K562 (cell line): ENCODE results near the gene TTLL12. TPM values are rescaled to one million over a fixed set of nuclear protein-coding genes. Genes with fewer than 3 reads are reported as not detected.

Source experiments
- ATAC-seq: fragments of 200-7000 bp; cut with Tn5 transposase; 3 replicates; pipeline ENCODE4 v1.9.1; 2020; ENCODE audit warnings: moderate library complexity
- BruUV-seq: library from RNA; stranded (reverse); fragments of 400-500 nt; replicated peaks from 2 replicates; lab custom pipeline; 2021; lab: Mats Ljungman, UMichigan
- CTCF ChIA-PET: fragments of 300-600 bp; formaldehyde crosslinking; extraction: SDS; loops from one replicate; lab custom pipeline; 2021; ENCODE audit warnings: low intra/inter-chr PET ratio; lab: Yijun Ruan, JAX
- POLR2A ChIA-PET: fragments of 300-600, 350-650 bp; sonication (Branson Sonifier 250); formaldehyde crosslinking; extraction: SDS; loops from one replicate; lab custom pipeline; 2021; ENCODE audit warnings: antibody characterized with exemption, inconsistent platforms; lab: Yijun Ruan, JAX
- DNase-seq, 4 experiments: peaks; one replicate each; pipeline versions ENCODE4 v3.0.0 to v3.0.0-alpha.2; 2011 to 2018; ENCODE audit warnings: low spot score in 3 of 4, mixed read lengths in 3 of 4; ENCODE audit errors: extremely low read depth in 1 of 4
- FAIRE-seq: peaks from 2 replicates; lab custom pipeline; 2011; peaks lifted over from hg19 to GRCh38; lab: Jason Lieb, UNC
- H2AFZ ChIP-seq: 2 replicates; pipeline ENCODE4 v1.6.0; 2011; ENCODE audit warnings: low read depth, low read length, control low read depth, inconsistent platforms
- H3K27ac ChIP-seq: fragments of 200-600 bp; 3 replicates; pipeline ENCODE4 v1.8.0; 2011; ENCODE audit warnings: low read depth, mild to moderate bottlenecking, control low read depth, inconsistent platforms, low read length, moderate library complexity, mixed read lengths; ENCODE audit errors: extremely low read depth
- H3K27me3 ChIP-seq, 2 experiments: fragments of 300-600 bp in 1 of 2; 2 replicates in 1 of 2; 3 replicates in 1 of 2; pipeline versions ENCODE4 v1.6.0 to v1.8.0; 2011; ENCODE audit warnings: inconsistent platforms in 2 of 2, low read length in 2 of 2, mild to moderate bottlenecking in 1 of 2, mixed read lengths in 1 of 2, moderate library complexity in 1 of 2; ENCODE audit not compliant: control insufficient read depth in 2 of 2, insufficient read depth in 2 of 2
- H3K36me3 ChIP-seq: fragments of 300-600 bp; 3 replicates; pipeline ENCODE4 v1.8.0; 2011; ENCODE audit warnings: mild to moderate bottlenecking, low read length, inconsistent platforms; ENCODE audit not compliant: control insufficient read depth, insufficient read depth
- H3K4me1 ChIP-seq, 2 experiments: fragments of 200-600 bp in 1 of 2; replicated peaks in 1 of 2; 2 replicates in 1 of 2; 3 replicates in 1 of 2; pipeline versions ENCODE4 v1.5.1 to v1.8.0; 2011; ENCODE audit warnings: inconsistent platforms in 2 of 2, low read length in 2 of 2, mild to moderate bottlenecking in 1 of 2, mixed read lengths in 1 of 2, moderate library complexity in 1 of 2; ENCODE audit not compliant: control insufficient read depth in 2 of 2, insufficient read depth in 2 of 2
- H3K4me2 ChIP-seq: 2 replicates; pipeline ENCODE4 v1.6.1; 2011; ENCODE audit warnings: low read length, control low read depth, inconsistent platforms, mixed read lengths; ENCODE audit not compliant: insufficient read depth
- H3K4me3 ChIP-seq: fragments of 200-600 bp; sonication (generic), shearing (Covaris generic); 2 replicates; pipeline ENCODE4 v1.5.1; 2016; ENCODE audit warnings: control low read depth, inconsistent platforms
- H3K79me2 ChIP-seq: fragments of 200-600 bp; 3 replicates; pipeline ENCODE4 v1.8.0; 2011; ENCODE audit warnings: low read length, inconsistent platforms; ENCODE audit not compliant: control insufficient read depth, insufficient read depth
- H3K9ac ChIP-seq, 2 experiments: 2 replicates each; pipeline versions ENCODE4 v1.6.0 to v1.6.1; 2011; ENCODE audit warnings: low read depth in 2 of 2, low read length in 2 of 2, control low read depth in 1 of 2, inconsistent platforms in 1 of 2, mild to moderate bottlenecking in 1 of 2, mixed read lengths in 1 of 2; ENCODE audit not compliant: insufficient read depth in 1 of 2
- H3K9me1 ChIP-seq: one replicate; pipeline ENCODE4 v1.6.0; 2011; ENCODE audit warnings: inconsistent platforms, mild to moderate bottlenecking, low read length, moderate library complexity; ENCODE audit not compliant: control insufficient read depth, insufficient read depth
- H3K9me3 ChIP-seq: replicated peaks from 2 replicates; pipeline ENCODE4 v1.5.1; 2011; ENCODE audit warnings: low read depth, low read length, inconsistent platforms; ENCODE audit not compliant: control insufficient read depth, insufficient read depth
- H4K20me1 ChIP-seq: replicated peaks from 2 replicates; pipeline ENCODE4 v1.6.1; 2011; ENCODE audit warnings: low read length, inconsistent platforms, mixed read lengths; ENCODE audit not compliant: control insufficient read depth, insufficient read depth
- RBM14 ChIP-seq: fragments of 200-400 bp; formaldehyde crosslinking; IDR thresholded peaks from 2 replicates; pipeline ENCODE4 v1.6.1; 2018; ENCODE audit warnings: low read depth, mild to moderate bottlenecking, low read length, moderate library complexity, borderline replicate concordance; ENCODE audit not compliant: insufficient read depth
- TCFL5 ChIP-seq: fragments of 250-450 bp; sonication (Bioruptor Pico); conservative IDR thresholded peaks from 2 replicates; pipeline ENCODE4 v1.6.1; 2021; ENCODE audit warnings: mild to moderate bottlenecking, moderate library complexity, matching md5 sums
- ZNF282 ChIP-seq: sonication (generic); formaldehyde crosslinking; IDR thresholded peaks from 2 replicates; pipeline ENCODE4 v1.8.1; 2023; ENCODE audit warnings: missing genetic modification reagents
- WGBS: fragments of 100-300 bp; shearing (Covaris generic); methylation state at CpG from one replicate; pipeline ENCODE4 v1.1.6; 2016; ENCODE audit warnings: low coverage, mixed read lengths; ENCODE audit not compliant: insufficient coverage; ENCODE audit errors: missing lambda C conversion rate; 5-methylcytosine and 5-hydroxymethylcytosine counted together
- in situ Hi-C: fragments of 300-500 bp; cut with MboI; formaldehyde crosslinking; loops from 4 replicates; pipeline ENCODE4 v1.15.0; 2018; ENCODE audit warnings: inconsistent platforms, mixed read lengths
- intact Hi-C: fragments of 100-400 bp; cut with micrococcal nuclease; formaldehyde crosslinking; loops from 2 replicates; pipeline ENCODE4 v1.14.2; 2022
- polyA plus RNA-seq, 8 experiments: library from polyadenylated mRNA; depleted of rRNA in 4 of 8; stranded (reverse) in 5 of 8; unstranded in 3 of 8; fragments of >200 nt; fragmentation: Nextera tagmentation in 2 of 8; fragmentation: Illumina TruSeq in 1 of 8; extraction: Ambion mirVana in 2 of 8; extraction: Trizol in 1 of 8; gene quantifications; 2 replicates each; pipeline versions ENCODE4 v1.2.1 to v1.2.3, GENCODE V29; 2011 to 2014; ENCODE audit warnings: inconsistent platforms in 1 of 8, missing spikeins in 1 of 8
- total RNA-seq, 7 experiments: library from RNA; depleted of rRNA in 6 of 7; stranded (reverse); fragments of >200 nt in 6 of 7; fragmentation: Illumina TruSeq in 2 of 7; extraction: Trizol in 2 of 7; gene quantifications; 2 replicates each; pipeline versions ENCODE4 v1.2.1 to v1.2.3, GENCODE V29; 2011 to 2021; ENCODE audit warnings: low replicate concordance in 1 of 7
- TF ChIP-seq, protein P1 (sequence below): IDR thresholded peaks from 2 replicates; pipeline ENCODE4 v1.6.1; 2011; ENCODE audit not compliant: insufficient read length; ENCODE audit errors: extremely low read depth
- TF ChIP-seq, protein P2 (sequence below): sonication (generic); formaldehyde crosslinking; IDR thresholded peaks from 2 replicates; pipeline ENCODE4 v1.8.1; 2023; ENCODE audit warnings: missing genetic modification reagents, mild to moderate bottlenecking, borderline replicate concordance
- TF ChIP-seq, protein P3 (sequence below): fragments of 250-450 bp; sonication (Bioruptor Pico); IDR thresholded peaks from 2 replicates; pipeline ENCODE4 v1.8.0; 2022; ENCODE audit warnings: inconsistent platforms

TTLL12 gene
- total and polyA plus RNA-seq, 9 of the 15 experiments (the other 6 are each of a cell fraction or from before 2014, with no cell fraction given), result 1.3 to 128 (median 43.0) TPM

DNA sequence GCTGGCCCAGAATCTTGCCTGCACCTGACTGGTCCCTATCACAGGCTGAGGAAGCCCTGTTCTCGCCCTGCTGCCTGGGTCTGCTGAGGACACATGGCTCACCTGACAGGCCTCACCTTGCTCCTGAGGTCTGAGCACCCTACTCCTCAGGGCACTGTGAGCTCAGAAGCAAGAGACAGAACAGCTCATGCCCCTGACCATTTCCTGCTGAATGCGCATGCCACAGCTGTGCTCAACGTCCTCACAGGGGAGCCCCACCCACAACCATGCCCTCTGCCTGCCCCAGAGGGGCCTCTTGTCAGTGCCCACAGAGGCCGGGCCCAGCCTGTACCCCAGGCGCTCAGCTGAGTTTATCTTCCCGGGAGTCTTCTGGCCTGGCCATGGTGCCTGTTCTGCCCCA lies 38.4 kb downstream of the TTLL12 start:
- H4K20me1 ChIP-seq, result no peaks in the 10 kb centered on the region
- H3K4me2 ChIP-seq, result no peak overlapping the region
- 60% methylated on average over 3 of the region's 6 CpGs for WGBS
- in situ Hi-C loops, result no loop called here
- no peak overlapping the region for H3K4me3 ChIP-seq
- H2AFZ ChIP-seq, result no peak overlapping the region
- BruUV-seq, result no TSS peak
- DNase-seq (no peak), ATAC-seq (no peak), FAIRE-seq (no peak)
- H3K9me1 ChIP-seq, result no peaks in the 10 kb centered on the region
- ChIA-PET POLR2A (interaction anchor here (1.4 kb wide), 1 partner anchor 11 kb away, joined by 5 read pairs; no protein-coding TSS in a partner anchor), CTCF (no interaction called here)
- peaks cover 0 to 33% of the 10 kb centered on the region in 2 experiments; a peak in 3 of 5 replicates for H3K4me1 ChIP-seq
- H3K27me3 ChIP-seq, result no peaks in the 10 kb centered on the region
- no peaks in the 10 kb centered on the region for H3K9me3 ChIP-seq
- intact Hi-C loops, result no loop called here
- TF ChIP-seq TCFL5 (CRISPR knock-in tag) (no peak), RBM14 (no peak), ZNF282 (CRISPR knock-in tag) (no peak)
- TF ChIP-seq, protein P1, sequence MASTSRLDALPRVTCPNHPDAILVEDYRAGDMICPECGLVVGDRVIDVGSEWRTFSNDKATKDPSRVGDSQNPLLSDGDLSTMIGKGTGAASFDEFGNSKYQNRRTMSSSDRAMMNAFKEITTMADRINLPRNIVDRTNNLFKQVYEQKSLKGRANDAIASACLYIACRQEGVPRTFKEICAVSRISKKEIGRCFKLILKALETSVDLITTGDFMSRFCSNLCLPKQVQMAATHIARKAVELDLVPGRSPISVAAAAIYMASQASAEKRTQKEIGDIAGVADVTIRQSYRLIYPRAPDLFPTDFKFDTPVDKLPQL, result no peak
- TF ChIP-seq, protein P2, sequence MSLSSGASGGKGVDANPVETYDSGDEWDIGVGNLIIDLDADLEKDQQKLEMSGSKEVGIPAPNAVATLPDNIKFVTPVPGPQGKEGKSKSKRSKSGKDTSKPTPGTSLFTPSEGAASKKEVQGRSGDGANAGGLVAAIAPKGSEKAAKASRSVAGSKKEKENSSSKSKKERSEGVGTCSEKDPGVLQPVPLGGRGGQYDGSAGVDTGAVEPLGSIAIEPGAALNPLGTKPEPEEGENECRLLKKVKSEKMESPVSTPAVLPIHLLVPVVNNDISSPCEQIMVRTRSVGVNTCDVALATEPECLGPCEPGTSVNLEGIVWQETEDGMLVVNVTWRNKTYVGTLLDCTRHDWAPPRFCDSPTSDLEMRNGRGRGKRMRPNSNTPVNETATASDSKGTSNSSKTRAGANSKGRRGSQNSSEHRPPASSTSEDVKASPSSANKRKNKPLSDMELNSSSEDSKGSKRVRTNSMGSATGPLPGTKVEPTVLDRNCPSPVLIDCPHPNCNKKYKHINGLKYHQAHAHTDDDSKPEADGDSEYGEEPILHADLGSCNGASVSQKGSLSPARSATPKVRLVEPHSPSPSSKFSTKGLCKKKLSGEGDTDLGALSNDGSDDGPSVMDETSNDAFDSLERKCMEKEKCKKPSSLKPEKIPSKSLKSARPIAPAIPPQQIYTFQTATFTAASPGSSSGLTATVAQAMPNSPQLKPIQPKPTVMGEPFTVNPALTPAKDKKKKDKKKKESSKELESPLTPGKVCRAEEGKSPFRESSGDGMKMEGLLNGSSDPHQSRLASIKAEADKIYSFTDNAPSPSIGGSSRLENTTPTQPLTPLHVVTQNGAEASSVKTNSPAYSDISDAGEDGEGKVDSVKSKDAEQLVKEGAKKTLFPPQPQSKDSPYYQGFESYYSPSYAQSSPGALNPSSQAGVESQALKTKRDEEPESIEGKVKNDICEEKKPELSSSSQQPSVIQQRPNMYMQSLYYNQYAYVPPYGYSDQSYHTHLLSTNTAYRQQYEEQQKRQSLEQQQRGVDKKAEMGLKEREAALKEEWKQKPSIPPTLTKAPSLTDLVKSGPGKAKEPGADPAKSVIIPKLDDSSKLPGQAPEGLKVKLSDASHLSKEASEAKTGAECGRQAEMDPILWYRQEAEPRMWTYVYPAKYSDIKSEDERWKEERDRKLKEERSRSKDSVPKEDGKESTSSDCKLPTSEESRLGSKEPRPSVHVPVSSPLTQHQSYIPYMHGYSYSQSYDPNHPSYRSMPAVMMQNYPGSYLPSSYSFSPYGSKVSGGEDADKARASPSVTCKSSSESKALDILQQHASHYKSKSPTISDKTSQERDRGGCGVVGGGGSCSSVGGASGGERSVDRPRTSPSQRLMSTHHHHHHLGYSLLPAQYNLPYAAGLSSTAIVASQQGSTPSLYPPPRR (CRISPR knock-in tag), result no peak
- TF ChIP-seq, protein P3, sequence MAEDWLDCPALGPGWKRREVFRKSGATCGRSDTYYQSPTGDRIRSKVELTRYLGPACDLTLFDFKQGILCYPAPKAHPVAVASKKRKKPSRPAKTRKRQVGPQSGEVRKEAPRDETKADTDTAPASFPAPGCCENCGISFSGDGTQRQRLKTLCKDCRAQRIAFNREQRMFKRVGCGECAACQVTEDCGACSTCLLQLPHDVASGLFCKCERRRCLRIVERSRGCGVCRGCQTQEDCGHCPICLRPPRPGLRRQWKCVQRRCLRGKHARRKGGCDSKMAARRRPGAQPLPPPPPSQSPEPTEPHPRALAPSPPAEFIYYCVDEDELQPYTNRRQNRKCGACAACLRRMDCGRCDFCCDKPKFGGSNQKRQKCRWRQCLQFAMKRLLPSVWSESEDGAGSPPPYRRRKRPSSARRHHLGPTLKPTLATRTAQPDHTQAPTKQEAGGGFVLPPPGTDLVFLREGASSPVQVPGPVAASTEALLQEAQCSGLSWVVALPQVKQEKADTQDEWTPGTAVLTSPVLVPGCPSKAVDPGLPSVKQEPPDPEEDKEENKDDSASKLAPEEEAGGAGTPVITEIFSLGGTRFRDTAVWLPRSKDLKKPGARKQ (CRISPR knock-in tag), result no peak
- no peaks in the 10 kb centered on the region for H3K36me3 ChIP-seq
- peak overlapping the region in 1 of 2 experiments; percentile 58; a peak in 2 of 4 replicates for H3K9ac ChIP-seq
- peaks cover 17% of the 10 kb centered on the region for H3K79me2 ChIP-seq
- no peak overlapping the region for H3K27ac ChIP-seq
